A549 (cell line): ENCODE results near the gene TUSC2. TPM values are rescaled to one million over a fixed set of nuclear protein-coding genes. Genes with fewer than 3 reads are reported as not detected.
"Not testable (repeated sequence)": the region's sequence is repeated elsewhere in the genome, so short reads cannot be mapped to it uniquely, and the experiment has no call there.

Source experiments
- ATAC-seq, 2 experiments: fragments of 200-7000 bp in 1 of 2; fragments of >200 bp in 1 of 2; cut with Nextera tagmentation in 1 of 2; cut with Tn5 transposase in 1 of 2; 3 replicates each; pipeline versions ENCODE4 v1.8.0 to v1.9.1; 2018 to 2020; ENCODE audit warnings: mild to moderate bottlenecking in 1 of 2, moderate library complexity in 1 of 2
- CTCF ChIA-PET: fragments of 300-600 bp; sonication (Branson Sonifier 250); formaldehyde crosslinking; extraction: SDS; loops from one replicate; lab custom pipeline; 2021; ENCODE audit warnings: antibody characterized with exemption, inconsistent platforms; lab: Yijun Ruan, JAX
- POLR2A ChIA-PET: fragments of 350-600 bp; formaldehyde crosslinking; extraction: SDS; loops from one replicate; lab custom pipeline; 2021; ENCODE audit warnings: antibody characterized with exemption, inconsistent platforms; lab: Yijun Ruan, JAX
- DNase-seq, 2 experiments: peaks; one replicate each; pipeline versions ENCODE4 v3.0.0 to v3.0.0-alpha.2; 2011 to 2016; ENCODE audit warnings: low read depth in 1 of 2, low spot score in 1 of 2
- FAIRE-seq: peaks from 2 replicates; lab custom pipeline; 2011; peaks lifted over from hg19 to GRCh38; lab: Jason Lieb, UNC
- H3K27ac ChIP-seq, 2 experiments: fragments of >200 bp; sonication (Bioruptor Twin); formaldehyde crosslinking; 3 replicates each; pipeline ENCODE4 v1.5.1; 2016 to 2017
- H3K4me1 ChIP-seq: fragments of >200 bp; sonication (Bioruptor Twin); formaldehyde crosslinking; 3 replicates; pipeline ENCODE4 v1.6.1; 2016
- H3K4me2 ChIP-seq: fragments of >200 bp; sonication (Bioruptor Twin); formaldehyde crosslinking; 3 replicates; pipeline ENCODE4 v1.6.1; 2016
- H3K4me3 ChIP-seq: fragments of >200 bp; sonication (Bioruptor Twin); formaldehyde crosslinking; 3 replicates; pipeline ENCODE4 v1.5.1; 2016
- H3K9me3 ChIP-seq: fragments of >200 bp; sonication (Bioruptor Twin); formaldehyde crosslinking; 3 replicates; pipeline ENCODE4 v1.6.1; 2016
- CBX2 ChIP-seq: fragments of 200-600 bp; sonication (generic); IDR thresholded peaks from 2 replicates; pipeline ENCODE4 v1.6.1; 2016; ENCODE audit warnings: low read depth, mild to moderate bottlenecking, borderline replicate concordance
- CBX8 ChIP-seq: fragments of 200-600 bp; sonication (generic); IDR thresholded peaks from 2 replicates; pipeline ENCODE4 v1.6.1; 2016
- CEBPB ChIP-seq, 2 experiments: fragments of >200 bp in 1 of 2; sonication (Bioruptor Twin) in 1 of 2; formaldehyde crosslinking in 1 of 2; IDR thresholded peaks; 2 replicates each; pipeline ENCODE4 v1.6.1; 2012 to 2016
- CHD2 ChIP-seq: fragments of 150-350 bp; IDR thresholded peaks from 2 replicates; pipeline ENCODE4 v1.6.1; 2014; ENCODE audit warnings: low read length; ENCODE audit not compliant: partially characterized antibody
- EP300 ChIP-seq, 2 experiments: fragments of >200 bp; sonication (Bioruptor Twin); formaldehyde crosslinking; IDR thresholded peaks; 2 replicates in 1 of 2; 3 replicates in 1 of 2; pipeline ENCODE4 v1.6.1; 2016 to 2017
- ESRRA ChIP-seq: fragments of 150-350 bp; IDR thresholded peaks from 2 replicates; pipeline ENCODE4 v1.6.1; 2014; ENCODE audit warnings: mild to moderate bottlenecking, low read length, borderline replicate concordance
- FOSB ChIP-seq: fragments of 250-450 bp; sonication (Bioruptor Pico); IDR thresholded peaks from 2 replicates; pipeline ENCODE4 v1.5.0; 2020; ENCODE audit warnings: mild to moderate bottlenecking, moderate library complexity
- FOXS1 ChIP-seq: fragments of 250-450 bp; sonication (Bioruptor Pico); IDR thresholded peaks from 2 replicates; pipeline ENCODE4 v1.5.0; 2020; ENCODE audit warnings: mild to moderate bottlenecking, moderate library complexity
- GATA3 ChIP-seq: IDR thresholded peaks from 2 replicates; pipeline ENCODE4 v1.6.1; 2012; ENCODE audit warnings: borderline replicate concordance
- JUN ChIP-seq, 2 experiments: fragments of >200 bp; sonication (Bioruptor Twin); formaldehyde crosslinking; IDR thresholded peaks; 2 replicates in 1 of 2; 3 replicates in 1 of 2; pipeline ENCODE4 v1.6.1; 2016 to 2017
- MAFK ChIP-seq: fragments of 450-650 bp; IDR thresholded peaks from 2 replicates; pipeline ENCODE4 v1.6.1; 2014; ENCODE audit not compliant: partially characterized antibody
- MAZ ChIP-seq: fragments of 150-350 bp; IDR thresholded peaks from 2 replicates; pipeline ENCODE4 v1.6.1; 2014; ENCODE audit warnings: antibody characterized with exemption, low read depth, low read length, borderline replicate concordance
- NPAS2 ChIP-seq: fragments of 250-450 bp; sonication (Bioruptor Pico); IDR thresholded peaks from 2 replicates; pipeline ENCODE4 v1.8.0; 2022; ENCODE audit warnings: mild to moderate bottlenecking, moderate library complexity, borderline replicate concordance
- NR3C1 ChIP-seq: fragments of >200 bp; sonication (Bioruptor Twin); formaldehyde crosslinking; IDR thresholded peaks from 3 replicates; pipeline ENCODE4 v1.6.1; 2017
- POLR2AphosphoS2 ChIP-seq: conservative IDR thresholded peaks from 2 replicates; pipeline ENCODE4 v1.6.1; 2012; ENCODE audit warnings: low read length, improper control_type of control experiment, inconsistent platforms
- RARB ChIP-seq: fragments of 250-450 bp; sonication (Bioruptor Pico); IDR thresholded peaks from 2 replicates; pipeline ENCODE4 v1.8.0; 2021; ENCODE audit warnings: mild to moderate bottlenecking, moderate library complexity
- RFX5 ChIP-seq: fragments of 450-650 bp; IDR thresholded peaks from 2 replicates; pipeline ENCODE4 v1.7.1; 2014; ENCODE audit warnings: antibody characterized with exemption, mild to moderate bottlenecking, moderate library complexity
- ZC3H11A ChIP-seq: fragments of 450-650 bp; IDR thresholded peaks from 2 replicates; pipeline ENCODE4 v1.6.1; 2014; ENCODE audit warnings: antibody characterized with exemption, mild to moderate bottlenecking
- WGBS: methylation state at CpG from one replicate; pipeline ENCODE4 v1.1.6; 2017; ENCODE audit errors: missing lambda C conversion rate; 5-methylcytosine and 5-hydroxymethylcytosine counted together
- polyA plus RNA-seq, 4 experiments: library from polyadenylated mRNA; depleted of rRNA in 3 of 4; stranded (reverse); fragments of >200 nt; fragmentation: RNase III in 1 of 4; extraction: RNeasy Plus Mini Kit Qiagen cat#74134 plus additional on column Dnase treatment in 1 of 4; gene quantifications; 2 replicates in 3 of 4; 3 replicates in 1 of 4; pipeline ENCODE4 v1.2.3, GENCODE V29; 2011 to 2017
- TF ChIP-seq, protein P1 (sequence below): fragments of 250-450 bp; sonication (Bioruptor Pico); IDR thresholded peaks from 2 replicates; pipeline ENCODE4 v1.5.0; 2021; ENCODE audit warnings: mild to moderate bottlenecking, moderate library complexity, borderline replicate concordance
- TF ChIP-seq, protein P2 (sequence below): fragments of 200-600 bp; sonication (generic); IDR thresholded peaks from 2 replicates; pipeline ENCODE4 v1.6.1; 2016; ENCODE audit warnings: antibody characterized with exemption, mild to moderate bottlenecking, moderate library complexity

Gene TUSC2
- polyA plus RNA-seq, 2 of the 4 experiments (the other 2 are of a cell fraction), result 18.2 to 23.5 TPM

DNA sequence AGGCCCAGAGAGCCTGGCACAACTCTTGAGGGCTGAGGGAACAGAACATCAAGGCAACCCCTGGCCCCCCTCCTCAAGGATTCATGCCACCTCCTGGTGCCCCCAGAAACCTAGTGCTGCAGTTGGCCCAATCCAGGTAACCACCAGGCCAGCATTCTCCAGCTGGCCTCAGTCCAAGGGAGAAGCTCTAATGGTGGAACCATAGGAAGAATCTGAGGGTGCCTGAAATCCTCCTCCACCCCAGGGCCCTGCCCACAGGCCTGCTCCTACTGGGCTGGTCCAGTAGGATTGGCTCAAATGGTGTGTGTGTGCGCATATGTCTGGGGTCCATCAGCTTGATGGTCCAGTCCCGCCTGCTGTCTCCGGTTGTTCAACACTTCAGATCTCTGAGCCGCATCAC is 13.2 kb downstream of the TUSC2 start:
- H3K4me1 ChIP-seq, result peaks cover 21% of the 10 kb centered on the region
- no peak overlapping the region for H3K4me3 ChIP-seq
- DNase-seq (no peak), FAIRE-seq (no peak), ATAC-seq (no peak)
- no peaks in the 10 kb centered on the region for H3K9me3 ChIP-seq
- no peak overlapping the region for H3K27ac ChIP-seq
- H3K4me2 ChIP-seq, result no peak overlapping the region
- CTCF ChIA-PET, result interaction anchor here (0.6 to 2.8 kb wide), 5 partner anchors 10 to 15 kb away, joined by 3 to 17 read pairs (median 3); partner anchors contain the start of genes HYAL3, NAA80 and TUSC2
- POLR2A ChIA-PET, result interaction anchor here (0.7 to 0.8 kb wide), 2 partner anchors 22 to 23 kb away, joined by 3 read pairs; partner anchors contain the start of gene IFRD2
- 92% methylated on average over 4 of the region's 4 CpGs for WGBS
- TF ChIP-seq EP300 (IDR thresholded peaks at IDR 0.05) (no peak), NPAS2 (CRISPR knock-in tag) (no peak), CEBPB (IDR thresholded peaks at IDR 0.05) (no peak), MAZ (no peak), NR3C1 (no peak), RARB (CRISPR knock-in tag) (no peak), CBX2 (no peak), JUN (IDR thresholded peaks at IDR 0.05) (no peak), GATA3 (no peak), CHD2 (no peak), FOSB (CRISPR knock-in tag) (no peak), POLR2AphosphoS2 (no peak)
- TF ChIP-seq, protein P1, sequence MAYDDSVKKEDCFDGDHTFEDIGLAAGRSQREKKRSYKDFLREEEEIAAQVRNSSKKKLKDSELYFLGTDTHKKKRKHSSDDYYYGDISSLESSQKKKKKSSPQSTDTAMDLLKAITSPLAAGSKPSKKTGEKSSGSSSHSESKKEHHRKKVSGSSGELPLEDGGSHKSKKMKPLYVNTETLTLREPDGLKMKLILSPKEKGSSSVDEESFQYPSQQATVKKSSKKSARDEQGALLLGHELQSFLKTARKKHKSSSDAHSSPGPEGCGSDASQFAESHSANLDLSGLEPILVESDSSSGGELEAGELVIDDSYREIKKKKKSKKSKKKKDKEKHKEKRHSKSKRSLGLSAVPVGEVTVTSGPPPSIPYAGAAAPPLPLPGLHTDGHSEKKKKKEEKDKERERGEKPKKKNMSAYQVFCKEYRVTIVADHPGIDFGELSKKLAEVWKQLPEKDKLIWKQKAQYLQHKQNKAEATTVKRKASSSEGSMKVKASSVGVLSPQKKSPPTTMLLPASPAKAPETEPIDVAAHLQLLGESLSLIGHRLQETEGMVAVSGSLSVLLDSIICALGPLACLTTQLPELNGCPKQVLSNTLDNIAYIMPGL, result no peak

DNA sequence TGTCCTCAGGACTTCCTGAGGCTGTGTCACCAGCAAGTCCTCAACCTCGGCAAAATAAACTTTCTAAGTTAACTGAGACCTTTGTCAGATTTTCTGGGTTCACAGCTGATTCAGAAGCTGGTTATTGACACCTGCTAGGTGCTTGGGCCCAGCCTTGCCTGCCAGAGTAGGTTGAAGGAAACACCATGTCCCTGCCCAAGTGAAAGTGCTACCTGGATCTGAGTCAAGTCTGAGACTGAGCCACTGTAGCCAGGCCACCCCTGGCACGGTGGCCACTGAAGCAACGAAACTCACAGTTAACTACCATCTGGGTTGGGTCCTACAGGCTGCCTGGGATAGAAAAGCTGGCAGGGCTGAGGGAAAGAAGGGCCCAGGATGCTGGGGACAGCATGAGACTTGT is 13.7 kb downstream of the TUSC2 start:
- POLR2A ChIA-PET, result interaction anchor here (0.7 kb wide), 1 partner anchor 22 kb away, joined by 3 read pairs; the partner anchor contains the start of gene IFRD2
- ATAC-seq (no peak), DNase-seq (no peak), FAIRE-seq (no peak)
- no peak overlapping the region for H3K4me3 ChIP-seq
- CTCF ChIA-PET, result interaction anchor here (0.6 to 2.8 kb wide), 3 partner anchors 10 to 14 kb away, joined by 3 to 17 read pairs (median 8); partner anchors contain the start of genes HYAL3, NAA80 and TUSC2
- no peak overlapping the region for H3K27ac ChIP-seq
- H3K4me1 ChIP-seq, result peaks cover 25% of the 10 kb centered on the region
- TF ChIP-seq GATA3 (no peak), ESRRA (no peak), CBX8 (no peak), RFX5 (no peak), FOXS1 (CRISPR knock-in tag) (no peak), CEBPB (IDR thresholded peaks at IDR 0.05) (no peak), ZC3H11A (no peak), MAFK (no peak), NPAS2 (CRISPR knock-in tag) (no peak), JUN (IDR thresholded peaks at IDR 0.05) (no peak)
- TF ChIP-seq, protein P2, sequence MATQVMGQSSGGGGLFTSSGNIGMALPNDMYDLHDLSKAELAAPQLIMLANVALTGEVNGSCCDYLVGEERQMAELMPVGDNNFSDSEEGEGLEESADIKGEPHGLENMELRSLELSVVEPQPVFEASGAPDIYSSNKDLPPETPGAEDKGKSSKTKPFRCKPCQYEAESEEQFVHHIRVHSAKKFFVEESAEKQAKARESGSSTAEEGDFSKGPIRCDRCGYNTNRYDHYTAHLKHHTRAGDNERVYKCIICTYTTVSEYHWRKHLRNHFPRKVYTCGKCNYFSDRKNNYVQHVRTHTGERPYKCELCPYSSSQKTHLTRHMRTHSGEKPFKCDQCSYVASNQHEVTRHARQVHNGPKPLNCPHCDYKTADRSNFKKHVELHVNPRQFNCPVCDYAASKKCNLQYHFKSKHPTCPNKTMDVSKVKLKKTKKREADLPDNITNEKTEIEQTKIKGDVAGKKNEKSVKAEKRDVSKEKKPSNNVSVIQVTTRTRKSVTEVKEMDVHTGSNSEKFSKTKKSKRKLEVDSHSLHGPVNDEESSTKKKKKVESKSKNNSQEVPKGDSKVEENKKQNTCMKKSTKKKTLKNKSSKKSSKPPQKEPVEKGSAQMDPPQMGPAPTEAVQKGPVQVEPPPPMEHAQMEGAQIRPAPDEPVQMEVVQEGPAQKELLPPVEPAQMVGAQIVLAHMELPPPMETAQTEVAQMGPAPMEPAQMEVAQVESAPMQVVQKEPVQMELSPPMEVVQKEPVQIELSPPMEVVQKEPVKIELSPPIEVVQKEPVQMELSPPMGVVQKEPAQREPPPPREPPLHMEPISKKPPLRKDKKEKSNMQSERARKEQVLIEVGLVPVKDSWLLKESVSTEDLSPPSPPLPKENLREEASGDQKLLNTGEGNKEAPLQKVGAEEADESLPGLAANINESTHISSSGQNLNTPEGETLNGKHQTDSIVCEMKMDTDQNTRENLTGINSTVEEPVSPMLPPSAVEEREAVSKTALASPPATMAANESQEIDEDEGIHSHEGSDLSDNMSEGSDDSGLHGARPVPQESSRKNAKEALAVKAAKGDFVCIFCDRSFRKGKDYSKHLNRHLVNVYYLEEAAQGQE, result no peak
- WGBS, result 96% methylated on average over 3 of the region's 3 CpGs
- no peak overlapping the region for H3K4me2 ChIP-seq
- no peaks in the 10 kb centered on the region for H3K9me3 ChIP-seq

DNA sequence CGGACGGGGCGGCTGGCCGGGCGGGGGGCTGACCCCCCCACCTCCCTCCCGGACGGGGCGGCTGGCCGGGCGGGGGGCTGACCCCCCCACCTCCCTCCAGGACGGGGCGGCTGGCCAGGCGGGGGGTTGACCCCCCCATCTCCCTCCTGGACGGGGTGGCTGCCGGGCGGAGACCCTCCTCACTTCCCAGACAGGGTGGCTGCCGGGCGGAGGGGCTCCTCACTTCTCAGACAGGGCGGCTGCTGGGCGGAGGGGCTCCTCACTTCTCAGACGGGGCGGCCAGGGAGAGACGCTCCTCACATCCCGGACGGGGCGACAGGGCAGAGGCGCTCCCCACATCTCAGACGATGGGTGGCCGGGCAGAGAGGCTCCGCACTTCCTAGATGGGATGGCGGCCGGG is 16.0 kb downstream of the TUSC2 start:
- H3K4me3 ChIP-seq, H3K9me3 ChIP-seq, POLR2A ChIA-PET, FAIRE-seq, H3K27ac ChIP-seq, CTCF ChIA-PET, ATAC-seq, H3K4me2 ChIP-seq, DNase-seq: not testable (repeated sequence)
- peaks cover 16% of the 10 kb centered on the region for H3K4me1 ChIP-seq
- 93% methylated on average over 5 of the region's 32 CpGs for WGBS
